Activated T-cell treated with anti-CD3 and anti-CD28 coated beads, Interleukin-2, amount 50 U/mL, for 72 hours (primary cell): Measurements from ENCODE around the gene SRCIN1. TPM values are rescaled to one million over a fixed set of nuclear protein-coding genes. Genes with fewer than 3 reads are reported as not detected.

ENCODE experiments used
- ATAC-seq, 2 donors: fragments of 150-1000 bp; cut with Tn5 transposase; replicated peaks in 1 of 2; 2 replicates each; pipeline ENCODE4 v1.10.0; 2021; ENCODE audit warnings: moderate library complexity in 2 of 2, mild to moderate bottlenecking in 1 of 2
- DNase-seq, 2 donors: peaks; one replicate each; pipeline ENCODE4 v3.0.0; 2021 to 2022; ENCODE audit warnings: mixed read lengths in 1 of 2
- H3K27ac Mint-ChIP-seq: one replicate; pipeline ENCODE4 v1.8.0; 2022; ENCODE audit warnings: mild to moderate bottlenecking, moderate library complexity, mixed read lengths
- H3K27me3 Mint-ChIP-seq: one replicate; pipeline ENCODE4 v1.8.0; 2022; ENCODE audit warnings: low read depth, mixed read lengths
- H3K36me3 Mint-ChIP-seq, 2 donors: one replicate each; pipeline ENCODE4 v1.8.0; 2022; ENCODE audit warnings: mixed read lengths in 2 of 2, mild to moderate bottlenecking in 1 of 2; ENCODE audit not compliant: insufficient read depth in 2 of 2
- H3K4me1 Mint-ChIP-seq: one replicate; pipeline ENCODE4 v1.8.0; 2022; ENCODE audit warnings: low read depth, mixed read lengths
- H3K4me3 Mint-ChIP-seq, 2 donors: one replicate each; pipeline ENCODE4 v1.8.0; 2022; ENCODE audit warnings: mild to moderate bottlenecking in 2 of 2, mixed read lengths in 2 of 2, moderate library complexity in 2 of 2
- H3K9me3 Mint-ChIP-seq, 2 donors: one replicate each; pipeline ENCODE4 v1.8.0; 2022; ENCODE audit warnings: mixed read lengths in 2 of 2
- total RNA-seq, 2 donors: library from RNA; stranded (reverse); gene quantifications; one replicate each; pipeline ENCODE4 v1.2.3, GENCODE V29; 2022

The SRCIN1 gene
- total RNA-seq, 2 donors from 2014 or later, result 0.72 to 1.8 TPM

DNA sequence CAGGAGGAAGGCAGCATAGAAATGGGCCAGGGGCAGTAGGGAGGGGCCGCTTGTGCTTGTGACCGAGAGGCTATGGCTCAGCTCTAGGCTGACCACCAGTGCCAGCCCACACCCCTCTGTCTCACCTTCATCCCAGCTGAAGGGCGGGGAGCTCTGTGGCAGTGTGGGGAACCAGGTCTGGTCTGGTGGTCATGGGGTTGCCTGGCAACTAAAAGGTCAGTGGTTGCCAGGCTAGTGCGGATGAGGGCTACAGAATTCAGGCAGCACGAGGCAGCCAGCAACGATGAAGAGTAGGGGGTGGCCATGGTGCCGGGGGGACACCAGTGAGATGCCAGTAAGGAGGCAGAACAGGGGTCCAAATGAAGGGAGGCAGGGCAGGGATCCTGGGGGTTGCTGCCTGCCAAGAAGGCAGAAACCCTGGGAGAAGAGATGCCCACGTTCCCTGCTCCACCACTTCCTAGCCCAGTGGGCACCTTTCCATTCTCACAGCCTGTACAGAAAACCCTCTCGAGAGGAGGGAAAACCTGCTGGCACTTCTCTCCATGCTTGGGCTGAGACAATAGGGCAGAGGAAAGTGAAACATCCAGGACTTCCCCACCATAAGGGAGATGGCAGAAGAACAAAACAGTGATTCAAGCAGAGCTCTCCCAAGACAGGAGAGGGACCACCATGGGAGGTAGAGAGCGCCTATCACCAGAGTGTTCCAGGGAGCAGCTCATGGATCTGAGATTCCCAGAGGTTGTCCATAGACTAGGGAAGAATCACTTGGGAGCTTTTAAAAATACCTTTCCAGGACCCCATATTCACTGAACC, 39.7 kb downstream of the SRCIN1 start:
- Mint-ChIP-seq H3K27me3 (peaks cover 87% of the 10 kb centered on the region), H3K36me3 (no peaks in the 10 kb centered on the region), H3K27ac (no peak overlapping the region), H3K4me3 (no peak overlapping the region), H3K4me1 (peaks cover 7% of the 10 kb centered on the region), H3K9me3 (no peaks in the 10 kb centered on the region)
- no peak for DNase-seq
- no peak for ATAC-seq

DNA sequence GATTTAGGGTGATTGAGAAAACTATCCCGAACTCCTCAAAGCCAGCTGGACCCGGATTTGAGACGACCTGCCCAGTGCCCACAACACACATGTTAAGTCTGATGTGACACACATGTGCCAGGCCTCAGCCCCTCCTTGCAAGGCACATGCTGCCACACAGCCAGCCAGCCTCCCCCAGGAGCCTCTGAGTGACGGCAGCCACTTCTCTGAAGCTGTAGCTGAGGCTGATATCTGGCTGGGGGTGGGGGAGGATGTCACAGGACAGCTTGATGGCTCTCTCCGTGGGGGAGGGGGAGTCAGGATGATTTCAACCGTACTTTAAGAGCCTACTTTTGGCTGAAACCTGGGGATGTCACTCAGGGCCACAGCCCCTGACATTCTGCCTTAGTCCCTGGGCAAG, 40.9 kb downstream of the SRCIN1 start:
- ATAC-seq, result no peak
- peaks cover 88% of the 10 kb centered on the region for H3K27me3 Mint-ChIP-seq
- no peak overlapping the region for H3K4me3 Mint-ChIP-seq
- no peak overlapping the region for H3K27ac Mint-ChIP-seq
- no peaks in the 10 kb centered on the region for H3K36me3 Mint-ChIP-seq
- no peak for DNase-seq
- H3K4me1 Mint-ChIP-seq, result peaks cover 17% of the 10 kb centered on the region
- no peaks in the 10 kb centered on the region for H3K9me3 Mint-ChIP-seq

DNA sequence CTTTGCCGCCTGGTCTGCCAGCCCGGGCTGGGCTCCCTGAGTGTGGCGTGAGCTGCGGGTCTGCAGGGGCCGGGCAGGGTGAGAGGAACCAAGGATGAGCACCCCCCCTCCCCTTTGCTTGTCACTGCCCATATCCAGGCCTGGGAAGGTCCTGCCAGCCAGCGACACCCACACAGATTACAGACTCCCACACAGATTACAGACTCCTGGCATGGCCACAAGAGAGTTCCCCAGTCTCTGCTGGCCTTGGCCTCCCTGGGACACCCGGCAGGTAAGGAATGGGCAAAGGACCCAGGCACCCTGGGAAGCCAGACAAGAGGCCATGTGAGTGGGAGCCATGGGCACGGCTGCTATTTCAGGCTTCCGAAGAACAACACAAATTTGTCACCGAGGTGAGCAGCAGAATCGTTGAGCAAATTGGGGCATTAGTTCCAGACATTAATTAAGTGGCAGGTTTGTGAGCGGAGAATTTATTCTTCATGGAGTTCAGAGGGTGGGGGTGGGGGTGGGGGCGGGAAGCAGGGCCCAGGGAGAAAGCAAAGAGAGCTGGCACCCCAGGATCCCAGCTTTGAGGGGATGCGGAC, 41.4 kb downstream of the SRCIN1 start:
- Mint-ChIP-seq H3K4me1 (peaks cover 22% of the 10 kb centered on the region), H3K9me3 (no peaks in the 10 kb centered on the region), H3K27ac (no peak overlapping the region), H3K27me3 (peaks cover 88% of the 10 kb centered on the region), H3K4me3 (no peak overlapping the region), H3K36me3 (no peaks in the 10 kb centered on the region)
- DNase-seq (no peak), ATAC-seq (no peak)

DNA sequence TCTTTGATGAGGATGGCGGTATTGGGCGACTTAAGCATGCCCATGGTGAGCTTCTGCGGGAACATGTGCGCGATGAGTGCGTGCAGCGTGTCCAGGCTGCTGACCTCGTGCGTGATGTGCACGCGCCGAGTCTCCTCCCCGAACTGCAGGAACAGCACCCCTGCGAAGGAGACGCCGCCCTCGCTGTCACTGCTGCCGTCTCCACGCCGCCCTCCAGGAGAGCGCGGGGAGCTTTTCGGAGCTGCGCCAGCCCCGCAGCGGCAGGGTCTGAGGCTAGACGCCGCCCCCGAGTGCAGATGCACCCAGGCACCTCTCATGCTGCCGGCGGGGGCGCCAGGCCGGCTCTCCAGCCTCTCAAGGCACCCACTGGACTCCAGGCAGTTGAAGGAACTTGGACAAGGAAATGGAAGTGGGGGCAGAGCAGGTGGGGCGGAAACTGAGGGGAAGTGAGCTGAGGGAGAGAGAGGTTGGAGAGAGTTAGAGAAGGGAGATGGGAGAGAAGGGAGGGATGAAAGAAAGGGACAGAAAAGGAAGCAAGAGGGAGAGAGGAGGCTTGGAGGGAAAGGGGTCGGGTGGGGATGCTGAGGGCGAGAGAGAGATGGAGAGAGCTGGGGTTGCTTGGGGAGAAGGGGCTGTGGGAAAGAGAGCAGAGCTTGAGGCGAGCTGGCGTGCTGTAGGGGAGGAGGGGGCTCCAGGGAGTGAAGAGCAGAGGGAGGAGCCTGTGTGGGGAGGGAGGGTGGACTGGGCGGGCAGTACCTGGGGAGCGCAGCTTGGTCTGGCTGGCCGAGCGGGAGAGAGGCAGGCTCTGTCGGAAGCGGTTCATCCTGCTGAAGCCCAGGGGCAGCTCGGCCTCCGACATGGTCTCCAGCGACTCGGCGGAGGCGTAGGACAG, 42.1 kb downstream of the SRCIN1 start:
- H3K4me1 Mint-ChIP-seq, result peaks cover 29% of the 10 kb centered on the region
- ATAC-seq, result no peak
- no peak for DNase-seq
- peak overlapping the region; percentile 57 for H3K27ac Mint-ChIP-seq
- H3K9me3 Mint-ChIP-seq, result no peaks in the 10 kb centered on the region
- peaks cover 88% of the 10 kb centered on the region for H3K27me3 Mint-ChIP-seq
- H3K36me3 Mint-ChIP-seq, result no peaks in the 10 kb centered on the region
- peak overlapping the region; percentile 10 to 28 for H3K4me3 Mint-ChIP-seq

DNA sequence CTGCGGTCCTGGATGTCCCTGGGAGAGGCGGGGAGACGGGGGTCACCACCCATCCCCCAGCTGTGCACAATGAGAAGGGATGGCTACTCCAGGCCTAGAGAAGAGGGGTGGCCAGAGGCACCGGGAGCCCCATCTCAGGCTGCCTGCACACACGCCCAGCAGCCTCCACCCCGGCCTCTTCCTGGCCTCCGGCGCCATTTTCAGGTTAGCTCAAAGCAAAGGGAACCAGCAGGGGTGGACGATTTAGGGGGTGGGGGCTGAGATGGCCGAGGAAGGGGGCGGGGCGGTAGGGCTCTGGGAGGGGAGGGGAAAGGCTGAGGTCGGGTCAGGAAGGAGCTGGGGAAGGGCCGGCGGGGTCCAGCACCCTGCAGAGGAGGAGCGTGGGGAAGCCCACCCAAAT, 42.8 kb downstream of the SRCIN1 start:
- Mint-ChIP-seq H3K36me3 (no peaks in the 10 kb centered on the region), H3K4me1 (peaks cover 32% of the 10 kb centered on the region), H3K4me3 (no peak overlapping the region), H3K9me3 (no peaks in the 10 kb centered on the region), H3K27ac (no peak overlapping the region), H3K27me3 (peaks cover 83% of the 10 kb centered on the region)
- ATAC-seq, result no peak
- no peak for DNase-seq

DNA sequence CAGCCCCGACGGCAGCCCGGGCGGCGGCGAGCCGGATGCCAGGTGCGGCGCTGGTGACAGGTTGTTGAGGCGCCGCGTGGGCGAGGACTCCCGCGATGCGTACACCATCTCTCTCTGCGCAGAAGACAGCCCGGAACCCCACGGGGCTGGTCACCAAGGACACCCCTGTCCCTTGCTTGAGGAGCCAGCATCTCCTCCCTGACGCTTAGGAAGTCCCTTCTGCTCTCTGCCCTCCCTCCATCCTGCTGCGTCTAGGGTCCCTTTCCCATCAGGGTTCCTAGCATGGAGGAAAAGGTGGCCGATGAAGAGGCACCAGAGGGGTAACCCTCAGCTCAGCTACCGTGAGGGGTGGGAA, 43.6 kb downstream of the SRCIN1 start:
- no peaks in the 10 kb centered on the region for H3K36me3 Mint-ChIP-seq
- H3K9me3 Mint-ChIP-seq, result no peaks in the 10 kb centered on the region
- ATAC-seq (no peak), DNase-seq (peak in 1 of 2 donors; percentile 35)
- H3K4me3 Mint-ChIP-seq, result peak overlapping the region in 1 of 2 donors; percentile 43
- no peak overlapping the region for H3K27ac Mint-ChIP-seq
- H3K4me1 Mint-ChIP-seq, result peaks cover 32% of the 10 kb centered on the region
- H3K27me3 Mint-ChIP-seq, result peaks cover 76% of the 10 kb centered on the region

DNA sequence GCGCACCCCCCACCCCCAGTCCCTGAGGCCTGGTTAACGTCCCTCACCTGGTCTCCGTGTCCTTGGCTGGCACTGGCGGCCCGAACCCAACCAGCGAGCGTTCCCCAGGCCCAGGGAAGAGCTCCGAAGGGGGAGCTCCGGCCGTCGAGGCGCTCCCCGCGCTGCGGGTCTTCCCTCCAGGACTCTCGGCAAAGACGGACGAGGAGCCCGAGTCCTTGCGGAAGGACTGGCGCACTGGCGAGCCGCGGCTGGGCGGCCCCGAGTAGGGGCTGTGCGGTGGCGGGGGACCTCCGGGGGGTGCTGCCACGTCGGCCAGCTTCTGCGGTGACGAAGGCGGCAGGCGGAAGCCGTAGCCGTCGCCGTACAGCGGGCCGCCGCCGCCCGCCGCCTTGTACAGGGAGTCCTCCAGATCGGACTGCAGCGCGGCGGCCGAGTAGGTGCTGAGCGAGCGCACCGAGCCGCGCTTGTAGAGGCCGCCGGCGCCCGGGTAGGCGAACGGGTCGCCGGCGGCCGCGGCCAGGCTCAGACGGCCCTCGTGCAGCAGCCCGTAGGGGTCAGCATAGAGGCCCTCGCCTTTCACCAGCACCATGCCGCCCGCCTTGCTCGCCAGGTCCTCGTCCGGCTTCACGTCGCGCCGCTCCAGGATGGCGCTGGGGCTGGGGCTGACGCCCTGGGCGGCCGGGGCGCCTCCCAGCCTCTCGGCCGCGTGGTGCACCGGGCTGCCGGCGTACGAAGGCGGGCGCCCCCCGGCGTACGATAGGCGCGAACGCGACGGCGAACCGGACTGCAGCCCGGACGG, 44.1 kb downstream of the SRCIN1 start:
- no peak for ATAC-seq
- H3K9me3 Mint-ChIP-seq, result no peaks in the 10 kb centered on the region
- H3K4me3 Mint-ChIP-seq, result no peak overlapping the region
- H3K4me1 Mint-ChIP-seq, result peaks cover 32% of the 10 kb centered on the region
- peak in 1 of 2 donors; percentile 28 for DNase-seq
- H3K36me3 Mint-ChIP-seq, result no peaks in the 10 kb centered on the region
- H3K27me3 Mint-ChIP-seq, result peaks cover 70% of the 10 kb centered on the region
- H3K27ac Mint-ChIP-seq, result no peak overlapping the region

DNA sequence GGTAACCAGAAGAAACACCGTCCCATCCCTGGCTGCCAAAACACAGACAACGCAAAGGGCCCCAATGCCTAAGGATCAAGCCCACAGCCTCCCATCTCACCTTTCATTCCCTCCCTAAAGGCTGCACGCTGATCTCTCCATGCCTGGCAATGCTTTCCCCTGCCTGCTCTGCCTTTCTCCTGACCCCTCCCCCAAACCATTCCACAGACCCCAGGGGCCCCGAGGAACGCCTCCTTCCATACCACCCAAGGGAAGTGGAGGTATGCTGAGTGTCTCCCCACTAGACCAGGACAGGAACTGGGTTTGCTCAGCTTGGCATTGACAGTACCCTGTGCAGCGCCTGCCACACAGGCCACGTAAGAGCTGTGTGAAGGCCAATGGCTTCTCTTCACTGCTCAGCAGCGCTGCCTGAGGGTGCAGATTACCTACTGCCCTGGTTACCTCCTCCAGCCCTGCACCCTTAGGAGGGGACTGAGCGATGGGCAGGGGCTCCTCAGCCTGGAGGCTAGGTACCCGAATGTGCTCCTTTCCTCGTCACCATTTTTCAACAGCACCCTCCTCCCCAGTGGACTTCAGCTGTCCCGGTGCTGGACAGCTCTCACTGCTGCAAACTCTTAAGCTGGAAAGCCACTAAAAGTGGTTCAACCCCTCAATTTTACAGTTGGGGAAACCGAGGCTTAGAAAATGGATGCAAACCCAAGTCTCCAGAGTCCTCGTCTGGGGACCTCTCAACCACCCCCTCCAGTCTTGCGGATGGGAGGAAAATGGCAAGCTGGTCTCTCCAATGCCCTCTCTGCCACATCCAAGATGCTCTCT, 45.0 kb downstream of the SRCIN1 start:
- DNase-seq (no peak), ATAC-seq (no peak)
- H3K4me3 Mint-ChIP-seq, result peak overlapping the region in 1 of 2 donors; percentile 1
- no peaks in the 10 kb centered on the region for H3K36me3 Mint-ChIP-seq
- H3K27me3 Mint-ChIP-seq, result peaks cover 69% of the 10 kb centered on the region
- H3K9me3 Mint-ChIP-seq, result no peaks in the 10 kb centered on the region
- H3K4me1 Mint-ChIP-seq, result peaks cover 32% of the 10 kb centered on the region
- no peak overlapping the region for H3K27ac Mint-ChIP-seq

DNA sequence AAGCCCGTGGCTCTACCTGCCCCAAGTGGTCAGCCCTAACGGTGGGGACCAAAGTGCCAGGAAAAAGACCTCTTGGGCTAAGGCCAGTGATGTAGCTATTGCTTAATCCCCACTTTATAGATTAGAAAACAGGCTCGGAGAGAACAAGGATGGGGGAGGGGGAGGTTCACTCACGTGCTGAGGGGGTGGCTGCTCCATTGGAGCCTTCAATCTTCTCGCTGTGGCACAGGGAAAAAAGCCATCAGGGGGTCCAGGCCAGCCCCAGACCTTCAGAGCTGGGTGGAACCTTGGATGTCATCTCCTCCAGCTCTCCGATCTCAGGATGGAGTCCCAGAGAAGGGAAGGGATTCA, 45.9 kb downstream of the SRCIN1 start:
- Mint-ChIP-seq H3K4me3 (no peak overlapping the region), H3K4me1 (peaks cover 32% of the 10 kb centered on the region), H3K27ac (no peak overlapping the region), H3K36me3 (no peaks in the 10 kb centered on the region), H3K9me3 (no peaks in the 10 kb centered on the region), H3K27me3 (peaks cover 68% of the 10 kb centered on the region)
- no peak for ATAC-seq
- no peak for DNase-seq

DNA sequence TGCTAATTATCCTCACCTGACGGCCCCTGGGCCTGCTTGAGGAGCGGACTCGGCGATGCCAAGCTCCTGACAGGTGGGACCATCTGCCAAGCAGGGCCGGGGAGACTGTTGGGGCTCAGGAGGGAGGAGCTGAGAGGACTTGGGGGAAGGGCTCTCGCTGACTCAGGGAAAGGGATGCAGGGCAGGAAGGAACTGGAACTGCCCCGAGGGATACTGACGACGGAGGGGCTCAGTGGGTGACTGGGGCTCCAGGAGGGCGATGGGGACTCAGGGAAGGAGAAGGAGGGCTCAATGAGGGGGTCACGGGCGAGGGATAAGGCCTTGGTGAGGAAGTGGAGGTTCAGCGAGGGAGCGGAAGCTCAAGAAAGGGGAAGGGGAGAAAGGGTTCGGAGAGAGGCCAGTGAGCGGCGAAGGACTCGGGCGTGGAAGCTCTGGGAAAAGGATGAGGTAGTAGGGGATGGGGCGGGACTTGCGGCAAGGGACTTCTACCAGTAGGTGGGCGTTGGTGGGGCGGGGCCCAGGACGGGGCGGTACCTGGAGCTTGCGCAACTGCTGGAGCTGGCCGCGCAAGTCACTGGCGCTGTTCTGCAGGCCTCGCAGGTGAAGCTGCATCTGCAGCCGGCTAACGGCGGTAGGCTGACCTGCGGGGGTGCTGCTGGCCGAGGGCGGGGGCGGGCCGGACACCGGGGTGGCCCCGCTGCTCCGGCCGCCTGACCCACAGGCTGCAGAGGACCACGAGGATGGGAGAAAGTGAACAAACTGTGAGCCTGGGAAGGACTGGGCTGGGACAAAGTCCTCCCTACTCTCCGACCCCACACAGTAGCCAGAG, 46.5 kb downstream of the SRCIN1 start:
- DNase-seq, result peak; percentile 91 to 94
- H3K27me3 Mint-ChIP-seq, result peaks cover 62% of the 10 kb centered on the region
- H3K4me1 Mint-ChIP-seq, result peaks cover 32% of the 10 kb centered on the region
- H3K9me3 Mint-ChIP-seq, result no peaks in the 10 kb centered on the region
- peak; percentile 77 to 79 for ATAC-seq
- no peaks in the 10 kb centered on the region for H3K36me3 Mint-ChIP-seq
- peak overlapping the region; percentile 94 to 98 for H3K4me3 Mint-ChIP-seq
- H3K27ac Mint-ChIP-seq, result peak overlapping the region; percentile 70

DNA sequence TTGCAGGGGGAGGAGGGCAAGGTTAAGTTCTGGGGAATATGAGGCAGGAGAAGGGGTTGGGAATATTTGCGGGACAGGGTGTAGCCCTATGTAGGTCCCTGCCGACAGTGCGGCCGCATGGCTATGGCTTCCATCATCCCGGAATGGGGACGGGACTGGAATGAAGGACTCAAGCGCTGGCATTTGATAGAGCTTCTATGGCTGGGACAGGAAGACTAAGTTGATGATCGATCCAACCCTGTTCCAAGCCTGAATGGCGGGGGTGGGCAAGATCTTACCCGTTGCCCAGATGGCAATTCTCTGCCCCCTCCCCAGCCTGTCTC, 47.1 kb downstream of the SRCIN1 start:
- Mint-ChIP-seq H3K27me3 (peaks cover 57% of the 10 kb centered on the region), H3K9me3 (no peaks in the 10 kb centered on the region), H3K4me1 (peaks cover 29% of the 10 kb centered on the region), H3K27ac (peak overlapping the region; percentile 39), H3K4me3 (peak overlapping the region; percentile 94 to 98), H3K36me3 (no peaks in the 10 kb centered on the region)
- ATAC-seq (peak; percentile 40 to 42), DNase-seq (no peak)
